ENCODE results near the gene FGFBP2. TPM values are rescaled to one million over a fixed set of nuclear protein-coding genes. Genes with fewer than 3 reads are reported as not detected.

The FGFBP2 gene
- total RNA-seq: 1 to 10 TPM; 5.2 to 6.7 TPM

GRCh38 chr4:15963001-15963451, at the start of gene FGFBP2:
Gene FGFBP2, minus strand, starts transcription at chr4:15963175. Its CDS starts 46 bp downstream, at chr4:15963129.

DNA sequence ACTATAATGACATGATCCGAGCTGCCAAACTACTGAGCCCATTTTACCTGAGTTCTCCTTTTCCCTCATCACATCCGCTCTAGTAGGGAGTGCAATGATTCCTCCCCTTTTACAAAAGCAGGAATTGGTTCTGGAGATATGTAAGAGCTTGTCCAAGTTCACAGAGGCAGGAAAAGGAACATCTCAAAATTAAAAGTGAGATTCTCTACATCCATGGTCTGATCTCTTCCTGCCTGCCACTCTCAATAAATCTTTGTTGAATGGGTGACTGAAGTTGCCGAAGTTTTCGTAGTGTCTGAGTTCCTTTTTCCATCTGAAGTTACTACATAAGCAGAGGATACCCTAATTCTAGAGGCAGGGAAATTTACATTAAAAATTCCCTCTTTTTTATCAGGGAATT, 24.3 kb downstream of the FGFBP2 start, which contains the start of gene FGFBP1:
Gene FGFBP1 (minus strand): TSS at position 101 of the 400 bp plus-strand sequence. CDS start 2,108 bp downstream, outside the sequence.

Other genes starting within 250 kb of the FGFBP2 start
- 100 to 1,000 TPM; 113 to 121 TPM for gene CD38, start 184.8 kb downstream of the FGFBP2 start, total RNA-seq
- not detected for gene FGFBP1, start 24.4 kb downstream of the FGFBP2 start, total RNA-seq
- gene PROM1, start 120.8 kb upstream of the FGFBP2 start, total RNA-seq: not detected